NCI-H1048 (cell line): ENCODE results near the gene NSD2.

Source experiments
- DNase-seq: peaks from one replicate; lab custom pipeline; 2025; lab: John Stamatoyannopoulos, UW

NSD2 gene

GRCh38 chr4:1971456-1972200 is 100.4 kb downstream of the NSD2 start:
- no peak for DNase-seq

- DNase-seq = no peak
These were observed 101.2 kb downstream of the NSD2 start for GRCh38 chr4:1972414-1972813.

DNA sequence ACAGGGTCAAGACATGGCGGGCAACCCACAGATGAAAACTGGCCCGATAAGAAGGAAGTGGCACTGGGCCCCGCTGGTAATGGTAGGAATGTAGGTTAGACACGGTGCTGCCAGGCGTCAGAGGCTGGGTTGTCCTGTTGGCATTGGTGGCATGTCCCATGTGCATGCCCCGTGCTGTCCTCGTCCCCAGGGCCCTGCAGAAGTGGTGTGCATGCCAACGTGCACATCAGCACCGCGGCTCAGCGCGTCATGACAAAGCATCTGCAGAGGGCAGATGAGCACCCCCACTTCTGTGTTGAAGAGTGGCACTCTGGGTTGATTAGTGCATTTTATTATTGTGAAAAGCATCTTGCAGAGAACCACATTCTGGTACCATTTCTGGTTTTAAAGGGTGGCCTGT is 102.0 kb downstream of the NSD2 start:
- no peak for DNase-seq

- no peak for DNase-seq
These were observed 102.5 kb downstream of the NSD2 start for GRCh38 chr4:1973661-1974060.

GRCh38 chr4:1974840-1975239 is 103.6 kb downstream of the NSD2 start:
- no peak for DNase-seq

GRCh38 chr4:1975391-1975801 is 104.2 kb downstream of the NSD2 start:
- no peak for DNase-seq

DNA sequence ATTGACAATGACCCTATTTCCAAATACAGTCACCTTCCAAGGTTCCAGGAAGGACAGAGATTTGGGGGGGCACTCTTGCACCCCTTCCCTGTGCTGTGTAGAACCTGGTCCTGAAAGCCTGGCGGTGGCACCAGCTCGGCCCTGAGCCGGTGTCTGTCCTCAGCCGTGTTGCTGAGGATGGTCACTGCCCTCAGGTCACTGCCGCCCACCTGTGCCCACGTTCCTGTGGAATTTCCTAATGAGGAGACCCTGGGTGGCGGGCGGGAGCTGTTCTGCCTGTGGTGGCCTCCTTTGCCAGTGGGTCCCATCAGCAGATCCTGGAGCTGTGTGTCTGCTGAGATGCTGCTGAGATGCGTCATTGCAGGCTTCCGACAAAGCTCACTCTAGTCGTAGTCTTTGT is 104.7 kb downstream of the NSD2 start:
- DNase-seq = no peak

GRCh38 chr4:1976416-1977352 is 105.5 kb downstream of the NSD2 start:
- no peak for DNase-seq

GRCh38 chr4:1978226-1978625 is 107.0 kb downstream of the NSD2 start:
- no peak for DNase-seq

- DNase-seq = no peak
These were observed 107.7 kb downstream of the NSD2 start for GRCh38 chr4:1978741-1979476.

DNA sequence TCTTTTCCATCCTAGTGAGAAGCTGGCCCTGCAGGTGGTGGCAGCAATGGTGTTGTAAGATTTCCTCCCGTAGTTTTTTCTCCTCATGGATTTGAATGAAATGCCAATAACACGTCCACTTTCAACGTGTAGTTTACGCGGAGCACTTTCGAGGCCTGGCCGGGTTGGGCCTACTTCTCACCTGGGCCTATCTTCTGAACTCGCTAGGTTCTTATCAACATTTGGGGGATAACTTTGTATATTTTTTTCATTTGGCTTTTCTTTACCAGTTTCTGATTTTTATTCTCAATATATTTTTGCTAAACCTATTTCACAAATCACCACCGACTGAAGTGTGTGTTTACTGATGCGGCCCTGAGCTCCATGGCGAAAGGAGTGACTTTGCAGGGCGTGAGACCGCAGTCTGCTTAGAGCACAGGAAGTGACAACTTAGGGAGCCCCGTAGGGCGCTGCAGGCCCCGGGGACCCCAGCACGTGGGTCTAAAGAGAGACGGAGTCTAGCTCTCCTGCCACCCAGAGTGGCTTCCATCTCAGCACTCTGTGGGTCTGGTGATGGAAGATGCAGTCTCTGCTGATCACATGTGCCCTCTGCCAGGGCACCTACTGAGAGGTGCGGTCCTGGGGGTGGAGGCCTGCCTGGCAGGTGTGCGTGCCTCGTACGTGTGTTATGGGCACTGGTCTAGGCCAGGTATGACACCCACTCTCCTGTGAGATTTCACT is 108.4 kb downstream of the NSD2 start:
- DNase-seq = no peak

GRCh38 chr4:1980561-1981041 is 109.4 kb downstream of the NSD2 start:
- no peak for DNase-seq

DNA sequence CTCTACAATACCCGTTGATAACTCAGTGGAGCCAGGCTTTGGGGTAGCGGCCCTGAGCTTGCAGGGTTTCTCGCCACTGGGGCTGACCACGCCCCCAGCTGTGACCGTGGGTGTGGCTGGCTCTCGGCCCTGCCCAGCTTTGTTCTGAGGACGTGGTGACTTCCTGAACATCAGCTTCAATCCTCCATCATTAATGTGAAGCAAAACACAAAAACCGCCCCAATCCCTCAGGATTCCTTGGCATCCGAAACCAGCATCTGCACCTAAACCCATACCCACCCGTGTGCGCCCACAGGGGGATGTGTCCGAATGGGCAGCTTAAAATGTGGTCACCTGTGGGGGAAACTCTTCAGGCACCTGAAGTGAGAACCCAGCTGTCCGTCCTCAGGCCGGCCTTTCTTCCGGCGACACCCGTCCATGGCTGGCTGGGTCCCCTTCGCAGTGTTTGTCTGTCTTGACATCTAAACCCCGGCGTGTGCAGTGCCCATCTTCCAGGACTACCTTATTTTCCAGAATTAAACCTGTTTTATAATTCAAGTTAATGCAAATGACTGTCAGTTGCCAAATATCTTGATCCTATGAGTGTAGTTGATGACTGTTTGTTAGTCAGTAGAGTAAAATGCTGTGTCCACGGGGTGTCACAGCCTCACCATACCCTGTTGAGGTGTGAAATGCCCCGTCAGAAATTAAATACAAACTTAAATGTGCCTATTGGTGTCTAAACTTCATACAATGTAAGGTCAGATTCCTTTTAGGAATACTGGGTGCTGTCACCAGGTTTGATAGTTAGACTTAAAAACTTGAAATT is 110.3 kb downstream of the NSD2 start:
- no peak for DNase-seq

DNA sequence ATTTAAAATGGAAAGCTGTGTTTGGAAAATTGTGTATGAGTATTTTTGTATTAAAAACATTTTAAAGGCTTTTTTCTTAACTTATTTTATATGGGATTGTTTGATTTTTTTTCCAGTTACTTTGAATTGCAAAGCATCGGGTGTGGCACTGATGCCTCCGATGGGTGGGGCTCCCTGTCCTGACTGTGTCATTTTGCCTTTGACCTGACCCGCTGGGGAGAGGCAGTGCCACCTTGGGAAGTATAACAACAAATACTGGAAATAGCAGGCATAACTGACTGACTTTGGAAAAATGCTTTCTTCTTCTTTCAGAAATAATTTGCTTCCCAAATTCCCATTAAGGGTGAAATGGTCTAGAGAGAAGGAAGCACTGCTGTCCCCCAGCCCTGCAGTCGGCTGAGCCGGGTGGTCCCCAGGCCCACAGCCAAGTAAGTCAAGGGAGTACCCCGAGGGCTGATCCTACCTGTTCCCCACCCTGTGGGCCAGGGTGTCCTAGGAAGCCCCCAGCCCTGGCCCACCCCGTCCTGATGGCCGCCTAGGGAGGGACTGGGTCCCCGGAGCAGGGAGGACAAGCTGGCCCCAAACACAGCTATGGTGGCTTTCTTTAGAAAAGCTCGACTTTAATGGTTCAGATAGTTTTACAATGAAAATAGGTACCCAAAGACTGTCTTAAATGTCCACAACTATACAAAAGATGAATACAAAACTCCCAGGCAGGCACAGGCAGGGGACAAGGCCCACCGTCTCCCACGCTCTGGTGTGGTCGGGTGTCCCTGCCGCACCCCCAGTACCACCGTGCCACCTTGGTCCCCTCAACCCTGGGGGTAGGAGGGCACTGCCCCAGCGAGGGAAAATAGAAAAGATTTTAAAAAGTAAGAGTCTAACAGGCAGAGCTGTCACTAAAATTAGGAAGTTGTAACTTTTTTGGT is 111.2 kb downstream of the NSD2 start:
- DNase-seq = no peak

GRCh38 chr4:1983053-1983845 is 112.1 kb downstream of the NSD2 start:
- no peak for DNase-seq

DNA sequence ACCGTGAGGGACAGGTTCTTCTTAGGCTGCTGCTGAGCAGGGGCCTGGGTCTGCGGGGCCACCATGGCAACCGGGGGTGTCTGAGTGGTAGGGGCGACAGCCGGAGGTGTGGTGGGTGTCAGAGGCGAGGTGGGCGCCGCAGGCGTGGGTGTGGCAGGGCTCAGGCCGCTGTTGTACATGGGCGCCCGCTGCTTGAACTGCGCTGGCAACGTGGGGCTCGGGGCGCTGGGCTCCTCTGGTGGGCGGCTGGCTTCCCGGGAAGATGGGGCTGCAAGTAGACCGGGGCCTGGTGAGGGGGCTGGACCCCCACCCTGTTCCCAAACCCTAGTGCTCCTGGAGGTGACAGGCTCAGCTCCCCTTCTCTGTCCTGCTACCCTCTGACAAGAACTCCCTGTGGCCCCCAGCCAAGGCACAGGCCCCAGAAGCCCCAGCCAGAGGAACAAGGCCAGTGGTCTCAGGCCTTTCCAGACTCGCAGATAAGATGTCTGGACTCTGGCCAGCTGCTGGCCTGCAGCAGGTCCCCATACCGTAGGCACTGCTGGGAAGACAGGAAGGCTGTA is 112.7 kb downstream of the NSD2 start:
- DNase-seq = no peak

GRCh38 chr4:1984406-1985191 is 113.4 kb downstream of the NSD2 start:
- DNase-seq = no peak

GRCh38 chr4:1985294-1985693 is 114.1 kb downstream of the NSD2 start:
- DNase-seq = no peak
